ENCODE measurements around the gene PLAAT2.
"Not testable (repeated sequence)": the region's sequence is repeated elsewhere in the genome, so short reads cannot be mapped to it uniquely, and the experiment has no call there.

PLAAT2 gene

DNA sequence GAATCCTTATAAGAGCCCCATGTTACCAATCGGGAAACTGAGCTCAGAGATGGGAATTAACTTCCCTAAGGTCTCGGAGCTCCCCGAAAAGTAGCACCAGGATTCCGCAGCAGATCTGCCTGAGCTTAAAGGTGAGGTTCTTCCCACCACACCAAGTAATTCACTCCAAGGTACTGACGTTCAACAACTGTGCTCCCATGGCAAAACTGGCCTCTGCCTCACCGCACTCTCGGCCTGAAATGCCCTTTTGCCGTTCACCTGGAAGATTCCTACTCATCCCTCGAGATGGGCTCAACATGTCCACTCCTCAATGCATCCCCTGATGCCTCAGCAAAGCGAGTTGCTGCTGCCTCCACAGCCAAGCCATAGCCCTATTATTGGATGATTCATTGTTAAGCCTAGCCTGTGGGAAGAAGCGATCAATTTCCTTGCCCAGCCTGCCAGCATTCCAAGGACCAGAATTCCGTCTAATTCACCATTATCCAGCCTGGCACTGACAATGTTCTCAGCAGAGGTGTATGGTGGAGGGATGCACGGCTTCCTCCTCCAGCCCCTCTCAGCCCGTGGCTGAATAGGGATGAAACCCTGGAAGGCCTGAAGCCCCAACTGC is 46.9 kb upstream of the PLAAT2 start:
- TF ChIP-seq ZNF8 (CRISPR knock-in tag; IDR thresholded peaks at IDR 0.05) (no peak), ZNF70 (CRISPR knock-in tag; IDR thresholded peaks at IDR 0.05) (no peak), ZFP3 (CRISPR knock-in tag; IDR thresholded peaks at IDR 0.05) (no peak), RARB (CRISPR knock-in tag; IDR thresholded peaks at IDR 0.05) (no peak), TCF4 (CRISPR knock-in tag; IDR thresholded peaks at IDR 0.05; ENCODE audit: borderline replicate concordance) (no peak), SNAI2 (CRISPR knock-in tag; IDR thresholded peaks at IDR 0.05) (no peak), ESRRG (CRISPR knock-in tag; IDR thresholded peaks at IDR 0.05) (no peak), CSDC2 (CRISPR knock-in tag; IDR thresholded peaks at IDR 0.05) (no peak)
- TF ChIP-seq, protein P1, sequence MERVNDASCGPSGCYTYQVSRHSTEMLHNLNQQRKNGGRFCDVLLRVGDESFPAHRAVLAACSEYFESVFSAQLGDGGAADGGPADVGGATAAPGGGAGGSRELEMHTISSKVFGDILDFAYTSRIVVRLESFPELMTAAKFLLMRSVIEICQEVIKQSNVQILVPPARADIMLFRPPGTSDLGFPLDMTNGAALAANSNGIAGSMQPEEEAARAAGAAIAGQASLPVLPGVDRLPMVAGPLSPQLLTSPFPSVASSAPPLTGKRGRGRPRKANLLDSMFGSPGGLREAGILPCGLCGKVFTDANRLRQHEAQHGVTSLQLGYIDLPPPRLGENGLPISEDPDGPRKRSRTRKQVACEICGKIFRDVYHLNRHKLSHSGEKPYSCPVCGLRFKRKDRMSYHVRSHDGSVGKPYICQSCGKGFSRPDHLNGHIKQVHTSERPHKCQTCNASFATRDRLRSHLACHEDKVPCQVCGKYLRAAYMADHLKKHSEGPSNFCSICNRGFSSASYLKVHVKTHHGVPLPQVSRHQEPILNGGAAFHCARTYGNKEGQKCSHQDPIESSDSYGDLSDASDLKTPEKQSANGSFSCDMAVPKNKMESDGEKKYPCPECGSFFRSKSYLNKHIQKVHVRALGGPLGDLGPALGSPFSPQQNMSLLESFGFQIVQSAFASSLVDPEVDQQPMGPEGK (CRISPR knock-in tag; IDR thresholded peaks at IDR 0.05; ENCODE audit: borderline replicate concordance): no peak
- TF ChIP-seq, protein P2, sequence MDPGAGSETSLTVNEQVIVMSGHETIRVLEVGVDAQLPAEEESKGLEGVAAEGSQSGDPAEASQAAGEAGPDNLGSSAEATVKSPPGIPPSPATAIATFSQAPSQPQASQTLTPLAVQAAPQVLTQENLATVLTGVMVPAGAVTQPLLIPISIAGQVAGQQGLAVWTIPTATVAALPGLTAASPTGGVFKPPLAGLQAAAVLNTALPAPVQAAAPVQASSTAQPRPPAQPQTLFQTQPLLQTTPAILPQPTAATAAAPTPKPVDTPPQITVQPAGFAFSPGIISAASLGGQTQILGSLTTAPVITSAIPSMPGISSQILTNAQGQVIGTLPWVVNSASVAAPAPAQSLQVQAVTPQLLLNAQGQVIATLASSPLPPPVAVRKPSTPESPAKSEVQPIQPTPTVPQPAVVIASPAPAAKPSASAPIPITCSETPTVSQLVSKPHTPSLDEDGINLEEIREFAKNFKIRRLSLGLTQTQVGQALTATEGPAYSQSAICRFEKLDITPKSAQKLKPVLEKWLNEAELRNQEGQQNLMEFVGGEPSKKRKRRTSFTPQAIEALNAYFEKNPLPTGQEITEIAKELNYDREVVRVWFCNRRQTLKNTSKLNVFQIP (CRISPR knock-in tag; IDR thresholded peaks at IDR 0.05; ENCODE audit: borderline replicate concordance, low read depth): no peak
- no peak for ATAC-seq

DNA sequence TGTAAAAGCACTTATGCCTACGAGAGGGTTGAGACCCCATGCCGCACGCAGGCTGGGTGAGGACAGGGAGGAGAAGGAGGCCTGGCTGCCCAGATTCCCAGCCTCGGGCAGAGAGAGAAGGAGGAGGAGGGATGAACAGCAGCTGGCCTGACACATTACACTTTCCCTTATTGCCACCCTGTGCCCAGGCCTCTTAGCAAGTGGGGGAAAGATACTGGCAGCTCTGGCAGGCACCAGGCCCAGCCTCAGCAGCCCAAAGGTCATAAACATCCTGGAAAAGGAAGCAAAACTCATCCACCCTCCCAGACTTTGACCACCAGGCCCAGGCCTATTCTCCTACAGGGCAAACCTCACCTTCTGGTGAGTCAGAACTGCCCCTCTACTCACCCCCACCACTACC is 46.4 kb upstream of the PLAAT2 start:
- no peak for TF ChIP-seq ZNF8 (CRISPR knock-in tag; IDR thresholded peaks at IDR 0.05)
- no peak for ATAC-seq

DNA sequence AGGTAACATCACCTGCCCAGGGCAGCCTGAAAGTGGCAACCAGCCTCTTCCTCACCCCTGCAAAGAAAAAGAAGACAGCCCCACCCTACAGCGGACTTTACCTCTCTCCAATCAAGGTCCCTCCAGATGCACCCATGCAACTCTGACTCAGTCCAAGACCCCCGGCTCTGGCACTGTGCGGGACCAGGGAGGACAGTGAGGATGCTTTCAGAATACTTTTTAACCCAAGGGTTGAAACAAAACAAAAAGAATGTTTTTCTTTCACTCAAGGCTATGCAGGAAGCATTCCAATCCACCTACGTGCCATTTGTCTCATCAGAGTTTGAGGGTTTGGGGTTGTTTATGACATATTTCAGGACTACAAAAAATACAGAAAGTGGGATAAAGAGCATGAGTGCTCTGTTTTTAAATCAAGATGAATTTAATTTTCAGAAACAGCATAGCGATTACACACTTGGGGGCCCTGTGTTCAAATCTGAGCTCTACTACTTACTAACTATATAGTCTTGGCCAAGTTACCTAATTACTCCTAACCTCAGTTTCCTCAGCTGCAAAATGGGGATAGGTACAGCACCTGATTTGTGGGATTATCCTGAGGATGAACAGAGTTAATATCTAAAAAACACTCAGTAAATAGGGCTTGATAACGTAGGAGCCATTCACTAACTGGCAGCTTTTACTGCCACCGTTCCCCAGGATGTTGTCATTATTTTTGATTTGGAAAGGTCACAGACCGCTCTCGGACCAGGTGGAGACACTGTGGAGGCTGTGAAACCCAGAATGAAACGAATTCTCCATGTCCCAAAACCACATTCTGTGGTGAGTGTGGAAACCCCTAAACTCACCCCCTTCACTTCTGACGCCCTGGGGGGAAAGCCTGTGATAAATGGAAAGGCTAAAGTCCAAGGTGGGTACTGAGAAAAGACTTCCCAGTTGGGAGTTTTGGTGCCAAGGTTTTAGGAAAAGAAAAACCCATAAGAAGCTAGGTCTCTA is 45.5 kb upstream of the PLAAT2 start:
- TF ChIP-seq ZFP30 (CRISPR knock-in tag; IDR thresholded peaks at IDR 0.05) (no peak), CSDC2 (CRISPR knock-in tag; IDR thresholded peaks at IDR 0.05) (no peak), GLIS3 (CRISPR knock-in tag; IDR thresholded peaks at IDR 0.05) (no peak), ZNF8 (CRISPR knock-in tag; IDR thresholded peaks at IDR 0.05) (no peak), ARNTL (CRISPR knock-in tag; IDR thresholded peaks at IDR 0.05; ENCODE audit: borderline replicate concordance, low read depth) (no peak)
- TF ChIP-seq, protein P3, sequence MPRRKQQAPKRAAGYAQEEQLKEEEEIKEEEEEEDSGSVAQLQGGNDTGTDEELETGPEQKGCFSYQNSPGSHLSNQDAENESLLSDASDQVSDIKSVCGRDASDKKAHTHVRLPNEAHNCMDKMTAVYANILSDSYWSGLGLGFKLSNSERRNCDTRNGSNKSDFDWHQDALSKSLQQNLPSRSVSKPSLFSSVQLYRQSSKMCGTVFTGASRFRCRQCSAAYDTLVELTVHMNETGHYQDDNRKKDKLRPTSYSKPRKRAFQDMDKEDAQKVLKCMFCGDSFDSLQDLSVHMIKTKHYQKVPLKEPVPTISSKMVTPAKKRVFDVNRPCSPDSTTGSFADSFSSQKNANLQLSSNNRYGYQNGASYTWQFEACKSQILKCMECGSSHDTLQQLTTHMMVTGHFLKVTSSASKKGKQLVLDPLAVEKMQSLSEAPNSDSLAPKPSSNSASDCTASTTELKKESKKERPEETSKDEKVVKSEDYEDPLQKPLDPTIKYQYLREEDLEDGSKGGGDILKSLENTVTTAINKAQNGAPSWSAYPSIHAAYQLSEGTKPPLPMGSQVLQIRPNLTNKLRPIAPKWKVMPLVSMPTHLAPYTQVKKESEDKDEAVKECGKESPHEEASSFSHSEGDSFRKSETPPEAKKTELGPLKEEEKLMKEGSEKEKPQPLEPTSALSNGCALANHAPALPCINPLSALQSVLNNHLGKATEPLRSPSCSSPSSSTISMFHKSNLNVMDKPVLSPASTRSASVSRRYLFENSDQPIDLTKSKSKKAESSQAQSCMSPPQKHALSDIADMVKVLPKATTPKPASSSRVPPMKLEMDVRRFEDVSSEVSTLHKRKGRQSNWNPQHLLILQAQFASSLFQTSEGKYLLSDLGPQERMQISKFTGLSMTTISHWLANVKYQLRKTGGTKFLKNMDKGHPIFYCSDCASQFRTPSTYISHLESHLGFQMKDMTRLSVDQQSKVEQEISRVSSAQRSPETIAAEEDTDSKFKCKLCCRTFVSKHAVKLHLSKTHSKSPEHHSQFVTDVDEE (CRISPR knock-in tag; IDR thresholded peaks at IDR 0.05): no peak
- ATAC-seq: no peak

DNA sequence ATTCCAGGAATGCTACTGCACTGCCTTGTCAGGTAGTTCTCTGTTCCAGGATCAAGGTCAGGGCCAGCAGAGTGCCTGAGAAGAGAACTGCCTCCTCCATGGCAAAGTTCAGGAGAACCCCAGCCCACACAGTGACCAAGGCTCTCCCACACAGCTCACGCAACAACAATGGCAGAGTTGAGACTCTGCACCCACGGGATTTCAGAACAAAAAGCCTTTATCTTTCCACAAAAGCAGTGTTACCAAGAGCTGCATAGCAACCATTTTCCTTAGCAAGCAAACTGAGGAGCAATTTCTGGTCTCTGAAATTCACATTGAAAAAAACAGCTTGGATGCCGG is 40.0 kb upstream of the PLAAT2 start:
- ATAC-seq: no peak
- TF ChIP-seq, protein P4, sequence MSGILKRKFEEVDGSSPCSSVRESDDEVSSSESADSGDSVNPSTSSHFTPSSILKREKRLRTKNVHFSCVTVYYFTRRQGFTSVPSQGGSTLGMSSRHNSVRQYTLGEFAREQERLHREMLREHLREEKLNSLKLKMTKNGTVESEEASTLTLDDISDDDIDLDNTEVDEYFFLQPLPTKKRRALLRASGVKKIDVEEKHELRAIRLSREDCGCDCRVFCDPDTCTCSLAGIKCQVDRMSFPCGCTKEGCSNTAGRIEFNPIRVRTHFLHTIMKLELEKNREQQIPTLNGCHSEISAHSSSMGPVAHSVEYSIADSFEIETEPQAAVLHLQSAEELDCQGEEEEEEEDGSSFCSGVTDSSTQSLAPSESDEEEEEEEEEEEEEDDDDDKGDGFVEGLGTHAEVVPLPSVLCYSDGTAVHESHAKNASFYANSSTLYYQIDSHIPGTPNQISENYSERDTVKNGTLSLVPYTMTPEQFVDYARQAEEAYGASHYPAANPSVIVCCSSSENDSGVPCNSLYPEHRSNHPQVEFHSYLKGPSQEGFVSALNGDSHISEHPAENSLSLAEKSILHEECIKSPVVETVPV (CRISPR knock-in tag; IDR thresholded peaks at IDR 0.05): no peak
- TF ChIP-seq ZNF8 (CRISPR knock-in tag; IDR thresholded peaks at IDR 0.05) (no peak), ZFP30 (CRISPR knock-in tag; IDR thresholded peaks at IDR 0.05) (no peak)

DNA sequence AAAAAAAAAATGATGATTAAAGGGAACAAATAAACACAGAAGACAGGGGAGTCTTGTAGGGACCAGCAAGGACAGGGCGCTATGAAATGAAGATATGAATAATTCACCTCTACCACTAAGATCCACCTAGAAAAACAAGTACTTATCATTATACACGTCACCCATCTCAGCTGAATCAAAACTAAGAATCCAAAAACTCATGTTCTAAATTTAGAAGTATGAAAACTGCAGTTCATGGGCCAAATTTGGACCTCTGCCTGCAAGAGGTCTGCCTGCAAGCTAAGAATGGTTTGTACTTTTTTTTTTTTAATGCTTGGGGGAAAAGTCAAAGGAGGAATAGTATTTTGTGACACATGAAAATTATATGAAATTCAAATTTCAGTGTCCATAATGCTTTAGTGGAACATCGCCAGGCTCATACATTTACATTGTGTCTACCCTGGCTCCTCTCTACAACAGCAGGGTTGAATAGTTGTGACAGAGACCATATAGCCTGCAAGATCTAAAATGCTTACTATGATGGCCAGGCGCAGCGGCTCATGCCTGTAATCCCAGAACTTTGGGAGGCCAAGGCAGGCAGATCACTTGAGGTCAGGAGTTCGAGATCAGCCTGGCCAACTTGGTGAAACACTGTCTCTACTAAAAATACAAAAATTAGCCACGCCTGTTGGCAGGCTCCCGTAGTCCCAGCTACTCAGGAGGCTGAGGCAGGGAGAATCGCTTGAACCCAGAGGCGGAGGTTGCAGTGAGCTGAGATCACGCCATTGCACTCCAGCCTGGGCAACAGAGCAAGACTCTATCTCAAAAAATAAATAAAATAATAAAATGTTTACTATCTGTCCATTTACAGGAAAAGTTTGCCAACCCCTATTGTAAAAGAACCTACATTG is 39.4 kb upstream of the PLAAT2 start:
- not testable (repeated sequence) for ATAC-seq
